ENCODE results near the gene BHLHA15. TPM values are rescaled to one million over a fixed set of nuclear protein-coding genes. Genes with fewer than 3 reads are reported as not detected.

The BHLHA15 gene
- polyA plus RNA-seq, 3 donors: not detected

DNA sequence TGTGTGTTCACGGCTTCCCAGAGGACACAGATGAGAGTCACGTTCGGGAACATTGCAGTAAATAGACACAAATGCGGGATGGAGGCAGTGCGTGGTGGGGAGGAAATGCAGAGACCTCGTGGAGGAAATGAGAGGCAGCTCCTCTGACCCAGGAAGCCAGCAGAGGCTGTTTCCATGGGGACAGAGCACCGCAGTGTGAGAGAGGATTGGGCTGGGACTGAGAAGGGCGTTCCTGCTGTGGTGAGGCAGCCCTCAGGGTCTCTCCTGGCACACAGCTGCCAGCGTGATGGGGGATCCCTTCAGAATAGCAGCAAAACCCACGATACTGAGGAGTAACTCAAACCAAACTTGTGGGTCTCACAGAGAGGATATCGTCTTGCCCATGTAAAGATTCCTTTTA is 21.7 kb upstream of the BHLHA15 start:
- Histone ChIP-seq H3K79me2 (ENCODE audit: insufficient read depth, low read length) (no peaks in the 10 kb centered on the region), H3K27ac (ENCODE audit: low read depth in 1 of 2, low read length in 2 of 2) (no peak overlapping the region), H3K9me3 (replicated peaks in 1 of 2; ENCODE audit: control insufficient read depth in 1 of 2, insufficient read depth in 1 of 2, low read length in 2 of 2) (peaks cover 9 to 14% of the 10 kb centered on the region in 2 donors), H3K27me3 (ENCODE audit: control insufficient read depth in 2 of 2, insufficient read depth in 2 of 2, low read length in 2 of 2) (no peaks in the 10 kb centered on the region), H3K9ac (ENCODE audit: insufficient read depth, low read length, poor library complexity, severe bottlenecking) (no peak overlapping the region), H2AFZ (ENCODE audit: insufficient read depth, low read depth, low read length, poor library complexity, severe bottlenecking) (no peak overlapping the region), H3K4me1 (ENCODE audit: control insufficient read depth in 1 of 2, insufficient read depth in 2 of 2, low read length in 2 of 2) (peaks cover 18 to 29% of the 10 kb centered on the region in 2 donors), H3K4me2 (replicated peaks; ENCODE audit: extremely low read depth, low read length, poor library complexity, severe bottlenecking) (no peak overlapping the region), H3K4me3 (replicated peaks in 1 of 3; ENCODE audit: low read depth in 2 of 3, low read length in 3 of 3) (no peak overlapping the region), H4K20me1 (ENCODE audit: insufficient read depth, low read length) (peaks cover 3% of the 10 kb centered on the region), H3K36me3 (replicated peaks in 1 of 2; ENCODE audit: control insufficient read depth in 1 of 2, insufficient read depth in 2 of 2, low read length in 2 of 2) (peaks cover 25 to 58% of the 10 kb centered on the region in 2 donors)
- TF ChIP-seq, protein P1, sequence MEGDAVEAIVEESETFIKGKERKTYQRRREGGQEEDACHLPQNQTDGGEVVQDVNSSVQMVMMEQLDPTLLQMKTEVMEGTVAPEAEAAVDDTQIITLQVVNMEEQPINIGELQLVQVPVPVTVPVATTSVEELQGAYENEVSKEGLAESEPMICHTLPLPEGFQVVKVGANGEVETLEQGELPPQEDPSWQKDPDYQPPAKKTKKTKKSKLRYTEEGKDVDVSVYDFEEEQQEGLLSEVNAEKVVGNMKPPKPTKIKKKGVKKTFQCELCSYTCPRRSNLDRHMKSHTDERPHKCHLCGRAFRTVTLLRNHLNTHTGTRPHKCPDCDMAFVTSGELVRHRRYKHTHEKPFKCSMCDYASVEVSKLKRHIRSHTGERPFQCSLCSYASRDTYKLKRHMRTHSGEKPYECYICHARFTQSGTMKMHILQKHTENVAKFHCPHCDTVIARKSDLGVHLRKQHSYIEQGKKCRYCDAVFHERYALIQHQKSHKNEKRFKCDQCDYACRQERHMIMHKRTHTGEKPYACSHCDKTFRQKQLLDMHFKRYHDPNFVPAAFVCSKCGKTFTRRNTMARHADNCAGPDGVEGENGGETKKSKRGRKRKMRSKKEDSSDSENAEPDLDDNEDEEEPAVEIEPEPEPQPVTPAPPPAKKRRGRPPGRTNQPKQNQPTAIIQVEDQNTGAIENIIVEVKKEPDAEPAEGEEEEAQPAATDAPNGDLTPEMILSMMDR (IDR thresholded peaks at IDR 0.05): no peak
- Mint-ChIP-seq H3K36me3 (peaks cover 64 to 74% of the 10 kb centered on the region in 2 donors), H3K4me3 (no peak overlapping the region), H3K27ac (no peak overlapping the region), H3K9me3 (peaks cover 6 to 19% (median 15%) of the 10 kb centered on the region in 7 donors), H3K4me1 (peaks cover 31% of the 10 kb centered on the region), H3K27me3 (ENCODE audit: low read depth in 3 of 3) (peaks cover 0 to 5% (median 1%) of the 10 kb centered on the region in 3 donors)
- no peak for DNase-seq
- WGBS (ENCODE audit: insufficient coverage): 97% methylated on average over 10 of the region's 11 CpGs
- intact Hi-C loops (cut with micrococcal nuclease): no loop called here

DNA sequence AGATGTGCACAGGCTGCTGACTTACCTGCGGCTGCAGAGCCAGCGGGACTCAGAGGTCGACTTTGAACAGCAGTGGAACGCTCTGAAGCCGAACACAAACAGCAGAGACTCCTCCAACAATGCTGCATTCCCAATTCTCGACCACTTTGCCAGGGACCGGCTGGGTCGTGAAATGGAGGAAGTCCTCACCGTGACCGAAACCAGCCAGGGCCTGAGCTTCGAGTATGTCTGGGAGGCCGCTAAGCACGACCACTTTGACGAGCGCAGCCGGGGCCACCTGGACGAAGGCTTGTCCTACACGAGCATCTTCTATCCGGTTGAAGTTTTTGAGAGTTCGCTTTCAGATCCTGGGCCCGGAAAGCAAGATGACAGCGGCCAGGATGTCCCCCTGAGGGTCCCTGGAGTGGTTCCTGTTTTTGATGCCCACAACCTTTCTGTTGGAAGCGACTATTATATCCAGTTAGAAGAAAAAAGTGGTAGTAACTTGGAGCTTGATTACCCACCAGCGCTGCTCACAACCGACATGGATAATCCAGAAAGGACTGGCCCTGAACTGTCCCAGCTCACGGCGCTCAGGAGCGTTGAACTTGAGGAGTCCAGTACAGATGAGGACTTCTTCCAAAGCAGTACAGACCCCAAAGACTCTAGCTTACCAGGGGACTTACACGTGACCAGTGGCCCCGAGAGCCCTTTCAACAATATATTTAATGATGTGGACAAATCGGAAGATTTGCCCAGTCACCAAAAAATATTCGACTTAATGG is 19.4 kb upstream of the BHLHA15 start:
- Histone ChIP-seq H3K9ac (ENCODE audit: insufficient read depth, low read length, poor library complexity, severe bottlenecking) (no peak overlapping the region), H3K36me3 (replicated peaks in 1 of 2; ENCODE audit: control insufficient read depth in 1 of 2, insufficient read depth in 2 of 2, low read length in 2 of 2) (peaks cover 32 to 76% of the 10 kb centered on the region in 2 donors), H2AFZ (ENCODE audit: insufficient read depth, low read depth, low read length, poor library complexity, severe bottlenecking) (no peak overlapping the region), H3K79me2 (ENCODE audit: insufficient read depth, low read length) (no peaks in the 10 kb centered on the region), H3K9me3 (replicated peaks in 1 of 2; ENCODE audit: control insufficient read depth in 1 of 2, insufficient read depth in 1 of 2, low read length in 2 of 2) (peaks cover 9 to 14% of the 10 kb centered on the region in 2 donors), H3K4me3 (replicated peaks in 1 of 3; ENCODE audit: low read depth in 2 of 3, low read length in 3 of 3) (no peak overlapping the region), H3K4me1 (ENCODE audit: control insufficient read depth in 1 of 2, insufficient read depth in 2 of 2, low read length in 2 of 2) (peaks cover 7 to 9% of the 10 kb centered on the region in 2 donors), H3K27ac (ENCODE audit: low read depth in 1 of 2, low read length in 2 of 2) (no peak overlapping the region), H4K20me1 (ENCODE audit: insufficient read depth, low read length) (peaks cover 13% of the 10 kb centered on the region), H3K4me2 (replicated peaks; ENCODE audit: extremely low read depth, low read length, poor library complexity, severe bottlenecking) (no peak overlapping the region), H3K27me3 (ENCODE audit: control insufficient read depth in 2 of 2, insufficient read depth in 2 of 2, low read length in 2 of 2) (no peaks in the 10 kb centered on the region)
- Mint-ChIP-seq H3K4me1 (peaks cover 10% of the 10 kb centered on the region), H3K4me3 (no peak overlapping the region), H3K9me3 (peaks cover 6 to 19% (median 15%) of the 10 kb centered on the region in 7 donors), H3K27me3 (ENCODE audit: low read depth in 3 of 3) (peaks cover 0 to 3% (median 1%) of the 10 kb centered on the region in 3 donors), H3K36me3 (peaks cover 83 to 90% of the 10 kb centered on the region in 2 donors), H3K27ac (no peak overlapping the region)
- intact Hi-C loops (cut with micrococcal nuclease): no loop called here
- WGBS (ENCODE audit: insufficient coverage): 99% methylated on average over 23 of the region's 32 CpGs
- DNase-seq: no peak
- TF ChIP-seq, protein P1 (IDR thresholded peaks at IDR 0.05): no peak
